GM10248 (cell line): Measurements from ENCODE around the gene USP30.
A peak's percentile ranks its signal among the peaks of the same experiment; 100 is the strongest.

ENCODE experiments used
- CTCF ChIA-PET: fragments of 300-600 bp; sonication (Branson Sonifier 250); formaldehyde crosslinking; extraction: SDS; loops from one replicate; lab custom pipeline; 2021; ENCODE audit warnings: antibody characterized with exemption; lab: Yijun Ruan, JAX
- POLR2A ChIA-PET: fragments of 350-650 bp; sonication (Branson Sonifier 250); formaldehyde crosslinking; extraction: SDS; loops from one replicate; lab custom pipeline; 2020; ENCODE audit warnings: antibody characterized with exemption; lab: Yijun Ruan, JAX
- DNase-seq: peaks from one replicate; pipeline ENCODE4 v3.0.0; 2012; ENCODE audit errors: extremely low spot score
- TF ChIP-seq, protein P1 (sequence below): IDR thresholded peaks from 2 replicates; pipeline ENCODE4 v1.5.1; 2012; ENCODE audit warnings: mild to moderate bottlenecking, low read depth; ENCODE audit errors: extremely low read depth, missing control alignments, control extremely low read depth

The USP30 gene

DNA sequence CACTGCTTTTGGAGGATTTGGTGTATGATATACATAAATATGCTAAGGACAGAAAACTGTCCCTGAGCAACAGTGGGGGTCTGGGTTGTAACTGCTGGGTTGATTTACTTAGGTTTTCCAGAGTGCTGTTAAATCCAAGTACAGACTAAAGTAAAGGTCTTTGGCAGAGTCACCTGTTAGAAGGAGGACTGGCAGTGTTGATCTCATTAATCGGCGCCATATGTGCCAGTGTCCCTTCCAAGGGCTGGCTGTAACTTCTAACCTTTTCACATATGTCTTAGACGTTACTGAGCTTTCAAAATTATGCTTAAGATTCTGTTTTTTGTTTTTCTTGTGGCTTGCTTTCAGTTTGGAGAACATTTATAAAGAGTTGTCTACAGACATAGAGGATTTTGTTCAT lies 50.1 kb downstream of the USP30 start:
- TF ChIP-seq, protein P1, sequence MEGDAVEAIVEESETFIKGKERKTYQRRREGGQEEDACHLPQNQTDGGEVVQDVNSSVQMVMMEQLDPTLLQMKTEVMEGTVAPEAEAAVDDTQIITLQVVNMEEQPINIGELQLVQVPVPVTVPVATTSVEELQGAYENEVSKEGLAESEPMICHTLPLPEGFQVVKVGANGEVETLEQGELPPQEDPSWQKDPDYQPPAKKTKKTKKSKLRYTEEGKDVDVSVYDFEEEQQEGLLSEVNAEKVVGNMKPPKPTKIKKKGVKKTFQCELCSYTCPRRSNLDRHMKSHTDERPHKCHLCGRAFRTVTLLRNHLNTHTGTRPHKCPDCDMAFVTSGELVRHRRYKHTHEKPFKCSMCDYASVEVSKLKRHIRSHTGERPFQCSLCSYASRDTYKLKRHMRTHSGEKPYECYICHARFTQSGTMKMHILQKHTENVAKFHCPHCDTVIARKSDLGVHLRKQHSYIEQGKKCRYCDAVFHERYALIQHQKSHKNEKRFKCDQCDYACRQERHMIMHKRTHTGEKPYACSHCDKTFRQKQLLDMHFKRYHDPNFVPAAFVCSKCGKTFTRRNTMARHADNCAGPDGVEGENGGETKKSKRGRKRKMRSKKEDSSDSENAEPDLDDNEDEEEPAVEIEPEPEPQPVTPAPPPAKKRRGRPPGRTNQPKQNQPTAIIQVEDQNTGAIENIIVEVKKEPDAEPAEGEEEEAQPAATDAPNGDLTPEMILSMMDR: no peak
- CTCF ChIA-PET: interaction anchor here (1.1 to 1.3 kb wide), 2 partner anchors 9 to 152 kb away, joined by 3 to 4 read pairs; no protein-coding TSS in a partner anchor
- POLR2A ChIA-PET: no interaction called here
- no peak for DNase-seq

DNA sequence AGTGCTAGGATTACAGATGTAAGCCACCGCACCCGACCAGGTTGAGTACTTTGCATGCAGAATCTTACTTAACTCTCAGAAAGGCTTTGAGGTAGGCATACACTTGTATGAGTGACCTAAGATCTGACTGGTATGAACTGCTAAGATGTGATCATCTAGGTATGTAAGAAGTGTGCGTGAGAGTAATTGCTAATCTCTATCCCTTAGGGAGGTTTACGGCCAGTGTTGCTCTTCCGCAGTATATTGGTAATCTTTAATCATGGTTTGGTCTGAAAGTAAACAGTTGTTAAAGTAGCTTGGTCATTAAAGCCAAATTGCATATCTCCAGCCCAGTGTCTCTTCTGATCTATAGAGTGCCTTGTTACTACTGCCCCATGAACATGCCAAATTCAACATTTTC lies 52.8 kb downstream of the USP30 start:
- CTCF ChIA-PET: interaction anchor here (1.0 to 2.9 kb wide), 2 partner anchors 10 to 289 kb away, joined by 3 to 10 read pairs; no protein-coding TSS in a partner anchor
- TF ChIP-seq, protein P1: no peak
- no peak for DNase-seq
- POLR2A ChIA-PET: interaction anchor here (0.6 kb wide), 1 partner anchor 10 kb away, joined by 3 read pairs; no protein-coding TSS in a partner anchor

DNA sequence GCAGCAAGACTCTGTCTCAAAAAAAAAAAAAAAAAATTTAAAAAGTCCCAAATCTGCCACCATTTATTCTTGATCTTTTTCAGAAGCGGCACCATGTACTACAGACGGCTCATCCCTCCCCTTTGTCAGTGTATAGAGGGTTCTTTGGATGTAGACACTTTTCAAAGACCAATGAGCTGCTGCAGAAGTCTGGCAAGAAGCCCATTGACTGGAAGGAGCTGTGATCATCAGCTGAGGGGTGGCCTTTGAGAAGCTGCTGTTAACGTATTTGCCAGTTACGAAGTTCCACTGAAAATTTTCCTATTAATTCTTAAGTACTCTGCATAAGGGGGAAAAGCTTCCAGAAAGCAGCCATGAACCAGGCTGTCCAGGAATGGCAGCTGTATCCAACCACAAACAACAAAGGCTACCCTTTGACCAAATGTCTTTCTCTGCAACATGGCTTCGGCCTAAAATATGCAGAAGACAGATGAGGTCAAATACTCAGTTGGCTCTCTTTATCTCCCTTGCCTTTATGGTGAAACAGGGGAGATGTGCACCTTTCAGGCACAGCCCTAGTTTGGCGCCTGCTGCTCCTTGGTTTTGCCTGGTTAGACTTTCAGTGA lies 57.5 kb downstream of the USP30 start:
- POLR2A ChIA-PET: no interaction called here
- CTCF ChIA-PET: interaction anchor here (1.2 to 3.5 kb wide), 4 partner anchors 9 to 251 kb away, joined by 3 to 25 read pairs (median 4); no protein-coding TSS in a partner anchor
- TF ChIP-seq, protein P1: no peak
- no peak for DNase-seq

DNA sequence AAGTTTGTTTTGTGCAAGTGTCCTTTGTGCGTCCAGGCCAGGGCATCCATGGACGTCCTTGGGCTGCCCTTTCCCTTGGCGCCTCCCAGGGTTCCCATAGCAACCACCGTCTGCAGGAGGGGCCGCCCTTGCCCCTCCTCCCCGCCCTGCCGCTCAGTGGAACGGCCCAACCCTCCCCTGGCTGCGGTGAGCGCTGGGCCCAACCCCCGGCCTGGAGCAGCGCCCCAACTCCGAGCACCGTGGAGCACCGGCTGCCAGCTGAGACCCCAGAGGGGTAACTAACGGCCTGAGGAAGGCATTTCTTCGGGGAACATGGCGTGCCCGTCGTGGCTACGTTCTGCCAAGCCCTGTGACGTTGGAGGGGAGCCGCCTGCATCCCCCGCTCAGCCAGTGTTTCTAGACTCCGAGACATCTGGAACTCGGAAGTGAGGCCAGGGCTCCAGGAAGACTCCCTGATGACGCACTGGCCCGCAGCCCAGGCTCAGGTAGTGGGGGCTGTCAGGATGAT lies 58.7 kb downstream of the USP30 start:
- TF ChIP-seq, protein P1: no peak
- peak; percentile 68 for DNase-seq
- ChIA-PET POLR2A (no interaction called here), CTCF (interaction anchor here (0.7 to 3.5 kb wide), 17 partner anchors 9 to 1047 kb away, joined by 3 to 25 read pairs (median 5); partner anchors contain the start of genes ALKBH2 and USP30)

DNA sequence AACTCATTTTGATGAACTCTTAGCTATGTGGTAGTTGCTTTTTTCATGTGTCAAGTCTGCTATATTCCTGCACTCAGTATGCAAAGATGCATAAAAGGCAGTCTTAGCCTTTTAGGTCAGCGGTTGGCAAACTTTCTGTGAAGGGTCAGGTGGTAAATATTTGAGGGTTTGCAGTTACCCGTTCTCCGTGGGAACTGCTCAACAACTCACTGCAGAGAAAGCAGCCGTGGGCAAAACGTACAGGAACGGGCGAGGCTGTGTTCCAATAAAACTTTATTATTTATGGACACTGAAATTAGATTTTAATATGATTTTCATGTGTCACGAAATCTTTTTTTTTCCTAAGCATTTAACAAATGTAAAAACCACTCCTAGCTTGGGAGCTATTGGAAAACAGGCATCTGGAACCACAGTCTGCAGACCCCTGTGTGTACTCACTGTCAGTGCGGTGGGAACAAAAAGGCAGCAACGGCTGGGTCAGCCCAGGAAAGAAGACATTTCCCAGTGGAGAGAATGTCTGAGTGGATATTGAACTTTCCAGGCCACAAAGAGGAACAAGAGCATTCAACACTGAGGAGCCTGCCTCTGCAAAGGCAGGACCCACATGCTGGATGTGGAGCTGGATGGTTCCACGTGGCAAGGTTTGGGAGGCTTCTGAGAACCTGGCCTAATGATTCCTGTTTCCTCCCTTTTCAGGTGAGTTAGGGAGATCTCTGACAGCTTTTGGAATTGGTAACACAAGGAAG lies 60.5 kb downstream of the USP30 start:
- DNase-seq: no peak
- TF ChIP-seq, protein P1: no peak
- ChIA-PET POLR2A (interaction anchor here (0.6 to 0.7 kb wide), 3 partner anchors 63 to 1012 kb away, joined by 3 read pairs; no protein-coding TSS in a partner anchor), CTCF (interaction anchor here (0.9 to 3.5 kb wide), 20 partner anchors 8 to 604 kb away, joined by 3 to 25 read pairs (median 5); partner anchors contain the start of gene ALKBH2)

DNA sequence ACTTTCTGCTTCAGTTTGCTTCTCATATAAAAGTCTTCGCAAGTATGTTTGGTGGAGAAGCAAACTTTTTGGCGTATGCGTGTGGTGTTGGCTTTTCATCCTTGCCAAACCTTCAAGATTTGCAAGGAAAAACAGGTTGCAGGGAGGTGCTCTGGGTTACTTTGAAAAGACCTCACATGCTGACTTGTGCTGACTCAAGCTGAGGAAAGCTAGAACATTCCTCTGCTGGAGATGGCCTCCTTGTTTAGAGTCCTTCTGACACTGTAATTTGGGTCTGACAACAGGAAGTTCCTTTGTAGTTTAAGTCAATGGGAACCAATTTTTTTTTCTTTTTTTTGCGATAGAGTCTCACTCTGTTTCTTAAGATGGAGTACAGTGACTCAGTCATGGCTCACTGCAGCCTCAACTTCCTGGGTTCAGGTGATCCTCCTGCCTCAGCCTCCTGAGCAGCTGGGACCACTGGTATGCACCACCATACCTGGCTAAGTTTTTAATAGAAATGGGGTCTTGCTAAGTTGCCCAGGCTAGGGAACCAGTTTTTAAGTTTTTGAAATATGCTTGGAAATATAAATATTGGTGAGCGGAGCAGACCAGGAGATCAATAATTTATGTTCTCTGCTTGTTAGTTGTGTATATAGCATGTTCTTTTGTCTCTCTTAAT lies 61.4 kb downstream of the USP30 start:
- POLR2A ChIA-PET: no interaction called here
- no peak for DNase-seq
- CTCF ChIA-PET: interaction anchor here (2.3 to 3.3 kb wide), 3 partner anchors 22 to 272 kb away, joined by 8 to 17 read pairs (median 14); partner anchors contain the start of gene ALKBH2
- TF ChIP-seq, protein P1: no peak
